ENCODE measurements around the gene SNX9.
A peak's percentile ranks its signal among the peaks of the same experiment; 100 is the strongest.
"Not testable (repeated sequence)": the region's sequence is repeated elsewhere in the genome, so short reads cannot be mapped to it uniquely, and the experiment has no call there.

The SNX9 gene

GRCh38 chr6:157959451-157960227 is 136.6 kb downstream of the SNX9 start:
- no peak for DNase-seq

- no peak for DNase-seq
Observed at GRCh38 chr6:157961153-157961831, 138.2 kb downstream of the SNX9 start.

- DNase-seq = no peak
Observed at GRCh38 chr6:157961832-157962575, 139.0 kb downstream of the SNX9 start.

- DNase-seq = no peak
Observed at GRCh38 chr6:157962601-157963302, 139.7 kb downstream of the SNX9 start.

GRCh38 chr6:157964100-157964499 is 141.1 kb downstream of the SNX9 start:
- DNase-seq = no peak

- DNase-seq = no peak
Observed at GRCh38 chr6:157965387-157965786, 142.3 kb downstream of the SNX9 start.

GRCh38 chr6:157966589-157966977 is 143.5 kb downstream of the SNX9 start:
- DNase-seq = no peak

GRCh38 chr6:157967020-157967419 is 144.0 kb downstream of the SNX9 start:
- DNase-seq = no peak

- no peak for DNase-seq
Observed at GRCh38 chr6:157967486-157967885, 144.4 kb downstream of the SNX9 start.

GRCh38 chr6:157972177-157972576 is 149.1 kb downstream of the SNX9 start:
- not testable (repeated sequence) for DNase-seq

- DNase-seq = no peak
Observed at GRCh38 chr6:157974341-157974894, 151.4 kb downstream of the SNX9 start.

- DNase-seq = no peak
Observed at GRCh38 chr6:157974967-157975366, 151.9 kb downstream of the SNX9 start.

GRCh38 chr6:157975456-157975855 is 152.4 kb downstream of the SNX9 start:
- no peak for DNase-seq

- no peak for DNase-seq
Observed at GRCh38 chr6:157976345-157977175, 153.5 kb downstream of the SNX9 start.

- DNase-seq = no peak
Observed at GRCh38 chr6:157977176-157977804, 154.2 kb downstream of the SNX9 start.

- no peak for DNase-seq
Observed at GRCh38 chr6:157978021-157978783, 155.2 kb downstream of the SNX9 start.

- DNase-seq = peak; percentile 21
Observed at GRCh38 chr6:157980288-157981131, 157.5 kb downstream of the SNX9 start.

GRCh38 chr6:157981132-157981394 is 158.0 kb downstream of the SNX9 start:
- DNase-seq = no peak

- DNase-seq = peak; percentile 83
Observed at GRCh38 chr6:157981395-157982101, 158.5 kb downstream of the SNX9 start, which contains the start of gene SYNJ2. TSS of gene SYNJ2 (plus strand) at chr6:157981863. CDS start at chr6:157981962, 99 bp downstream.
